EL (cell line): ENCODE results near the gene ENPP5.
"Not testable (repeated sequence)": the region's sequence is repeated elsewhere in the genome, so short reads cannot be mapped to it uniquely, and the experiment has no call there.

ENCODE experiments used
- DNase-seq: peaks from one replicate; pipeline ENCODE4 v3.0.0-alpha.2; 2016

The ENPP5 gene

DNA sequence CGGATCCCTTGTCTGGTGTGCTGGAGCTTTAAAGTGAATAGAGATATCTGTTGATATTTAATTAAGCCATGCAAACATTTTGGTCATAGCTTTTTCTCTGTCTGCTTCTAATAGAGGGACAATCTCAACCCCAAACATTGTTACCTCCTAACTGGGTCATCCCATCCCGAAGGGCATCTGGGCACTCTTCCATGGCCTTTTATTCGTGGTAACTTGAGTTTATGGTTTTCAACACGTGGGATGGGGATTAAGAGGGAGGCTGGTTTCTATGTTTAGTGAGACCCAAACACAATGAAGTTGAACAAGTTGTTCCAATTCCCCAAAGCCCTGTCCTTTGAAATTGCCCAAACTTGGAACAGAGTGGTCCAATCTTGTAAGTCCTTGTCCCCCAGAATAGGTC, 1.4 kb upstream of the ENPP5 start:
- no peak for DNase-seq

GRCh38 chr6:46160102-46160501, 10.7 kb downstream of the ENPP5 start:
- no peak for DNase-seq

DNA sequence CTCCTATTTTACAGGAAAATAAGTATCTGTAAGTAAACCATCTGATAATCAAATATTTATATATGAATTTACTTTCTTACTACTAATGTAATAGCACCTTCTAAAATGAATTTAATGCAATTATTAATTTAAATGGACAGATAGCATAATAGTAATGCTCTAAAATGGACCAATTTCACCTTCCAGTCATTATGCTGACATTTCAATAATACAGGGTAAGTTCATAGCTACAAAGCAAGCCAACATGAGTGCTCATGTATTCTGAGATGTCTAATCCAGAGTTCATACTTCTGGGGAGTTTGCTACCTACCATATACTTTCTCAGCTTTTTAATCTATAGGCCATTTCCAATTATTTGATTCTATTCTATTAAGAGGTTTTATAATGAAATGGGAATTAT, 11.6 kb downstream of the ENPP5 start:
- DNase-seq: no peak

- no peak for DNase-seq
These were observed 14.1 kb downstream of the ENPP5 start for GRCh38 chr6:46156701-46157100.

GRCh38 chr6:46149066-46149465, 21.7 kb downstream of the ENPP5 start:
- DNase-seq: not testable (repeated sequence)

DNA sequence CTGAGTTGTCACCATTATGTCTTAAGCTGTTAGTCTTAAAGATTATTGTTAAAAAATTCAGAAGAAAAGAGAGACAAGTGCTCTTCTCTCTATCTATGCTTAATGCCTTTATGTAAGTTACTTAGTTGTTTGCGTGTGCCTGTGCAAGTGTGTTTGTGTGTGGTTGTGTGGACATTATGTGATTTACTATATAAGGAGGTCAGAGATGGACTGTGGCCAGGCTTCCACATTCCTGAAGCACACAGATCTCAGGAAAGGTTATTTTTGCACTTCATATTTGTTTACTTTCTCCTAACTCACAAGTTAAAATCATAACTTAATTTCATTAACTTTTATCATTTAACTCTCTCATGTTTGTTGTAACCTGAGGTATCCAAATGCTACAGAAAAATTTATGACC, 26.5 kb downstream of the ENPP5 start:
- DNase-seq: no peak

DNA sequence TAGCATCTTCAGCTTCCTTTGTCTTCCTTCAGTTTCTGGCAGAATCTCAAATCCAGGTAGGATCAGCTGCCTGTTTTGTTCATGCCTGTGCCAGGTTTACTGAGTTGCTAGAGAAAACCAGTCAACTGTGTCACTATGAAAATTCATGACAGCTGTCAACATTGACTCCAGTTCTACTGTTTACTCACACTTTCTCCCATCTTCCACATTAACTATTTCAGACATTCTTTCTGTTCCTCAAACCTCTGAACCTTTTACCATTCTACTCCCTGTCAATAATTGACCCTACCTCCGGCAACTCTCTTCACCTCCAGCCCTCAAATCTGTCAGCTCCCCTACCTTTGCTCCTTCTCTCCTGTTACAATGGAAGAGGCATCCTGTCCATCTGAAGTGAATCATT, 32.5 kb downstream of the ENPP5 start:
- no peak for DNase-seq

DNA sequence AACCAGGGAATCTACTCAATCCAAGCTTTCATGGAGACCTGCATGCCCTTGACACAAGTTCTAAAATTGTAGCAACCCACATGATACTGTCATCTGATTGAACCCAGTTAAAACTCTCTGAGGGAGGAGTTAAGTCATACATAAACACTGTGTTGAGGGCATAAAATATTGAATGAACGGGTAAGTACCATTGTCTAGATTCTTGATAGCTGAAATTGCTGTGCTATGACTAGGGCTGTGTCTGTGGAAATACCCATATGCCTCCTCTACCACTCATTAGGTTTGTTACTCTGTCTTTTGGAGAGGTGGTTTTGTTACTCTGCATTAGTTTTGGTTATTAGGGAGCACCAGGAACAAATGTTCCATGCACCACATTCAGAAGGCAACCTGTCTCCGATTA, 33.4 kb downstream of the ENPP5 start:
- DNase-seq: no peak

GRCh38 chr6:46136831-46137230, 33.9 kb downstream of the ENPP5 start:
- no peak for DNase-seq

DNA sequence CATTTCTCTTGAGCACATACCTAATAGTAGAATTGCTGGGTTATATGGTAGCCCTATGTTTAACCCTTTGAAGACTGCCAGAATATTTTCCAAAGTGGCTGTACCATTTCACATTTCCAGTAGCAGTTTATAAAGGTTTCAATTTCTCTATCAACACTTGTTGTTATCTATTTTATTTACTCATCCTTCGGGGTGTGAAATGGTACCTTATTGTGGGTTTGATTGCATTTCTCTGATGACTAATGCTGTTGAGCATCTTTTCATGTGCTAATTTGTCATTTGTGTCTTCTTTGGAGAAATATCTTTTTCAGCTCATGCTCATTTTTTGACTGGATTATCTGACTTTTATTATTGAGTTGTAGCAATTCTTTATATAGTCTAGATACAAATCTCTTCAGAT, 35.6 kb downstream of the ENPP5 start:
- DNase-seq: no peak

DNA sequence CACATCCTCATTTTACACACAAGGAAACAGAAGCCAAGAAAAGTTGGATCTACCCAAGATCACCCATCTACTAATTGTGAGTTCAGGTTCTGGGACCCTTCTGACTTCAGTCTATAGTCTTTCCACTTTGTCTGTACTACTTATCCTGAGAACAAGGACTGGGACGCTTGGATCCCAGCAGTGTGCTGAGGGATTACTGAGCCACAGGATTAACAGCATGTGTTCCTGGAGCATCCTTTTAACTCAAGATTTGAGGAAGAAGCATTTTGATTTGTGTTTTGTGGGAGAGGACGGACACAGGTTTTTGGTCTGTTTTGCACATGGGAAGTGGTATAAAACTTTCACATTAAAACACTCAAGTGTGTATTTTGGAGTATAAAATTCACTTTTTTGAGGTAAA, 36.6 kb downstream of the ENPP5 start:
- no peak for DNase-seq

GRCh38 chr6:46131291-46131690, 39.5 kb downstream of the ENPP5 start:
- not testable (repeated sequence) for DNase-seq

DNA sequence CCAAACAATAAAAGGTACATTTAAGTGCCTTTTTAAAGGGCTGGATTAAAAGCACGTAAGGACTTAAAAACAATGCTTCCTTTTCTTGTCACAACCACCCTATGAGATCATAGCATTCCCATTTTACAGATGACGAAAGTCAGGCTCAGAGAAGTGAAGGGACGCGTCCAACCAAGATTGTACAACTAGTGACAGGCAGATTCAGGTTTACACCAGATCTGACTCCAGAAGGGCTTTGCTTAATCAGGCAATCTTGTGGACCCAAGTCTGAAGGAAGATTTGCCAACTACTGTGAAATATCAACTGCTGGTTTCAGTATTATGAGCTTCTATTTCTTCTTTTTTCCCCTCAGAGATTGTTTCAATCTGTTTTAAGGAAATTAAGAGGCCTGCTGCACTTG, 40.1 kb downstream of the ENPP5 start:
- DNase-seq: no peak

- peak; percentile 66 for DNase-seq
These were observed 40.9 kb downstream of the ENPP5 start, which contains the start of gene ENPP4 for GRCh38 chr6:46129629-46130511. TSS of gene ENPP4 (plus strand) at chr6:46129989. CDS start at chr6:46139584, 9,595 bp downstream.

- DNase-seq: no peak
These were observed 41.5 kb downstream of the ENPP5 start for GRCh38 chr6:46129291-46129628.

- DNase-seq: no peak
These were observed 42.3 kb downstream of the ENPP5 start for GRCh38 chr6:46128476-46128875.

- DNase-seq: not testable (repeated sequence)
These were observed 51.1 kb downstream of the ENPP5 start for GRCh38 chr6:46119679-46120078.

DNA sequence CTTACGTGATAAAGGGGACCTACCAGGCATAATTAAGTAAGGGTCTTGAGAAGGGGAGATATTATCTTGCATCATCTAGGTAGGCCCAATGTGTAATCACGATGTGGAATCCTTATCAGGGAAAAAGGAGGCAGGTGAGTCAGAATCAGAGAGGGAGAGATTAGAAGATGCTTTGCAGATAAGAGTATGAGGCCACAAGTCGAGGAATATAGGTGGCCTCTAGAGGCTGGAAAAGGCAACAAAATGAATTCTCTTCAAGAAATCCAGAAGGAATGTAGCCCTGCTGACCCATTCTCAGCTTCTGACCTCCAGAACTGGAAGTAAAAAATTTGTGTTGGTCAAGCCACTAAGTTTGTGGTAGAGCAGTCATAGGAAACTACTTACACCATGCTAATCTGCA, 51.9 kb downstream of the ENPP5 start:
- DNase-seq: no peak

GRCh38 chr6:46118157-46118556, 52.6 kb downstream of the ENPP5 start:
- no peak for DNase-seq

- no peak for DNase-seq
These were observed 54.5 kb downstream of the ENPP5 start for GRCh38 chr6:46116289-46116688.

DNA sequence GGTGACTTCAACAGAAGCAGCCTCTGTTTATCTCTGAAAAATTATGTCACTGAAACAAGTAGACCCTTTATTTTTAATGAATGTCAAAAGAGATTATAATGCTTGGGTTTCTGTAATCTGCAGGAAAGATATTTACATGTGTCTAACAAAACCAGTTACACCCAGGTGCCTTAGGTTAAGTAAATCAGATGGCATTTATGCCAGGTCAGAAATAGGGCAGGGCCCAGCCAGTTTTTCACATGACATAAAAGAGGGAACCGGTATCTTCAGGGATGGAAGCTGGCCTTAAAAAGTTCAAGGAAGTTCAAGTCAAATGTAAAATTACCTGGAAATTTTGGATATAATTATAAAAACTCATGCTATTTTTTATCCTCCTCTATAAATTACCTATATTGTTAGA, 55.1 kb downstream of the ENPP5 start:
- no peak for DNase-seq

- DNase-seq: no peak
These were observed 57.4 kb downstream of the ENPP5 start for GRCh38 chr6:46113370-46113769.
